Stimulated activated CD8-positive, alpha-beta memory T cell treated with anti-CD3 and anti-CD28 coated beads, Interleukin-15, amount 100 ng/mL, for 1 hour (primary cell): ENCODE results near the gene ZNF292.
"Not testable (repeated sequence)": the region's sequence is repeated elsewhere in the genome, so short reads cannot be mapped to it uniquely, and the experiment has no call there.

Source experiments
- DNase-seq: peaks from one replicate; pipeline ENCODE4 v3.0.0-alpha.2; 2020; ENCODE audit warnings: low read depth

The ZNF292 gene

GRCh38 chr6:87214831-87215230, 59.5 kb downstream of the ZNF292 start:
- DNase-seq, result no peak

- no peak for DNase-seq
These were observed 65.6 kb downstream of the ZNF292 start for GRCh38 chr6:87220997-87221396.

GRCh38 chr6:87222676-87223075, 67.3 kb downstream of the ZNF292 start:
- no peak for DNase-seq

GRCh38 chr6:87224971-87225370, 69.6 kb downstream of the ZNF292 start:
- DNase-seq, result no peak

GRCh38 chr6:87225511-87225910, 70.1 kb downstream of the ZNF292 start:
- DNase-seq, result no peak

- DNase-seq, result no peak
These were observed 70.6 kb downstream of the ZNF292 start for GRCh38 chr6:87225937-87226336.

- no peak for DNase-seq
These were observed 75.4 kb downstream of the ZNF292 start for GRCh38 chr6:87230801-87231200.

GRCh38 chr6:87237804-87238203, 82.4 kb downstream of the ZNF292 start:
- no peak for DNase-seq

- DNase-seq, result not testable (repeated sequence)
These were observed 83.8 kb downstream of the ZNF292 start for GRCh38 chr6:87239098-87239635.

- no peak for DNase-seq
These were observed 85.9 kb downstream of the ZNF292 start for GRCh38 chr6:87241304-87241703.

GRCh38 chr6:87242311-87242710, 86.9 kb downstream of the ZNF292 start:
- DNase-seq, result no peak

GRCh38 chr6:87243812-87244211, 88.4 kb downstream of the ZNF292 start:
- no peak for DNase-seq

GRCh38 chr6:87244380-87244779, 89.0 kb downstream of the ZNF292 start:
- DNase-seq, result no peak

GRCh38 chr6:87250019-87250418, 94.7 kb downstream of the ZNF292 start:
- DNase-seq, result no peak

GRCh38 chr6:87251225-87251624, 95.9 kb downstream of the ZNF292 start:
- no peak for DNase-seq

- no peak for DNase-seq
These were observed 96.4 kb downstream of the ZNF292 start for GRCh38 chr6:87251725-87252124.

- DNase-seq, result no peak
These were observed 101.7 kb downstream of the ZNF292 start for GRCh38 chr6:87257046-87257445.

GRCh38 chr6:87257565-87257964, 102.2 kb downstream of the ZNF292 start:
- DNase-seq, result no peak

GRCh38 chr6:87257975-87258374, 102.6 kb downstream of the ZNF292 start:
- no peak for DNase-seq

GRCh38 chr6:87259791-87260190, 104.4 kb downstream of the ZNF292 start:
- no peak for DNase-seq

GRCh38 chr6:87261534-87261933, 106.2 kb downstream of the ZNF292 start:
- DNase-seq, result no peak

- DNase-seq, result no peak
These were observed 109.1 kb downstream of the ZNF292 start for GRCh38 chr6:87264481-87264880.

GRCh38 chr6:87274660-87275274, 119.4 kb downstream of the ZNF292 start:
- DNase-seq, result no peak

- no peak for DNase-seq
These were observed 121.3 kb downstream of the ZNF292 start for GRCh38 chr6:87276624-87277023.
